ENCODE measurements around the gene BLOC1S5.
"Not testable (repeated sequence)": the region's sequence is repeated elsewhere in the genome, so short reads cannot be mapped to it uniquely, and the experiment has no call there.

Gene BLOC1S5

GRCh38 chr6:8041913-8042583 is 22.1 kb downstream of the BLOC1S5 start:
- no peak for DNase-seq

- not testable (repeated sequence) for DNase-seq
These were observed 30.1 kb downstream of the BLOC1S5 start for GRCh38 chr6:8034107-8034506.

GRCh38 chr6:8030920-8031319 is 33.3 kb downstream of the BLOC1S5 start:
- no peak for DNase-seq

GRCh38 chr6:8029243-8029870 is 34.8 kb downstream of the BLOC1S5 start:
- DNase-seq, result peak; percentile 3

- no peak for DNase-seq
These were observed 36.1 kb downstream of the BLOC1S5 start for GRCh38 chr6:8027965-8028651.

GRCh38 chr6:8026800-8027199 is 37.4 kb downstream of the BLOC1S5 start:
- DNase-seq, result no peak

- no peak for DNase-seq
These were observed 39.0 kb downstream of the BLOC1S5 start for GRCh38 chr6:8025191-8025590.

GRCh38 chr6:8023638-8024037 is 40.6 kb downstream of the BLOC1S5 start:
- DNase-seq, result no peak

- no peak for DNase-seq
These were observed 44.1 kb downstream of the BLOC1S5 start for GRCh38 chr6:8020083-8020482.

GRCh38 chr6:8017705-8018104 is 46.5 kb downstream of the BLOC1S5 start:
- DNase-seq, result no peak

- DNase-seq, result no peak
These were observed 46.9 kb downstream of the BLOC1S5 start for GRCh38 chr6:8017276-8017701.

- peak; percentile 32 for DNase-seq
These were observed 49.2 kb downstream of the BLOC1S5 start for GRCh38 chr6:8014947-8015346.

GRCh38 chr6:8013763-8014162 is 50.4 kb downstream of the BLOC1S5 start:
- no peak for DNase-seq

GRCh38 chr6:8006208-8006607 is 58.0 kb downstream of the BLOC1S5 start:
- DNase-seq, result no peak

GRCh38 chr6:8005136-8005535 is 59.1 kb downstream of the BLOC1S5 start:
- no peak for DNase-seq

GRCh38 chr6:8000636-8001035 is 63.6 kb downstream of the BLOC1S5 start:
- no peak for DNase-seq

GRCh38 chr6:8000188-8000596 is 64.0 kb downstream of the BLOC1S5 start:
- DNase-seq, result no peak

- DNase-seq, result no peak
These were observed 65.0 kb downstream of the BLOC1S5 start for GRCh38 chr6:7999201-7999600.

- DNase-seq, result no peak
These were observed 66.0 kb downstream of the BLOC1S5 start for GRCh38 chr6:7998103-7998725.

- no peak for DNase-seq
These were observed 66.9 kb downstream of the BLOC1S5 start for GRCh38 chr6:7997286-7997685.

- no peak for DNase-seq
These were observed 67.6 kb downstream of the BLOC1S5 start for GRCh38 chr6:7996538-7997111.

GRCh38 chr6:7993952-7994351 is 70.2 kb downstream of the BLOC1S5 start:
- no peak for DNase-seq

- DNase-seq, result no peak
These were observed 70.8 kb downstream of the BLOC1S5 start for GRCh38 chr6:7993399-7993798.

All from NCI-H2107 (cell line).